ENCODE measurements around the gene SETD4. TPM values are rescaled to one million over a fixed set of nuclear protein-coding genes. Genes with fewer than 3 reads are reported as not detected.
"Not testable (repeated sequence)": the region's sequence is repeated elsewhere in the genome, so short reads cannot be mapped to it uniquely, and the experiment has no call there.

Gene SETD4
- total and polyA plus RNA-seq, 7 donors = 4.8 to 19.9 (median 14.3) TPM

DNA sequence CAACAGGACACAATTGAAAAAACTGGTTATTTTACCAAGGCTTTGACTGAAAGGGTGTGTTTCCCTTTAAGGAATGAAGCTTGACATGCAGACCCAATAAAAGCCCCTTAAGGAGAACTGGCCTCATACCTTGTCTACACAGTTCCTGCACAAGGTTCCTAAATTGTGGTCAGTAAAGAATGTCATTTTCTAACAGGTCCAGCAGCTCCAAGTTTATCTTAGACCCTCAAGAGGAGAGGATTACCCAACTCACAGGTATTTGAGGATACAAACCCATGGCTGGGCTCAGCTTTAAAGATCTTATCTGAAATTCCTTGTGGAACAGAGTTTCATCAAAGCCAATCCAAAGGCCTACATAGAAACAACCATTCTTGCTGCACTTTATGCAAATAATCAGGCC lies 43.1 kb upstream of the SETD4 start:
- Histone ChIP-seq H3K4me1 (peaks cover 0 to 8% (median 6%) of the 10 kb centered on the region in 4 donors), H3K4me3 (no peak overlapping the region), H3K27ac (no peak overlapping the region), H3K27me3 (peaks cover 3 to 24% (median 5%) of the 10 kb centered on the region in 3 donors), H3K9me3 (no peaks in the 10 kb centered on the region), H3K36me3 (no peaks in the 10 kb centered on the region)
- DNase-seq = no peak
- intact Hi-C loops (cut with DNase I) = no loop called here
- no peak for TF ChIP-seq EP300 (IDR thresholded peaks at IDR 0.05)
- TF ChIP-seq, protein P1, sequence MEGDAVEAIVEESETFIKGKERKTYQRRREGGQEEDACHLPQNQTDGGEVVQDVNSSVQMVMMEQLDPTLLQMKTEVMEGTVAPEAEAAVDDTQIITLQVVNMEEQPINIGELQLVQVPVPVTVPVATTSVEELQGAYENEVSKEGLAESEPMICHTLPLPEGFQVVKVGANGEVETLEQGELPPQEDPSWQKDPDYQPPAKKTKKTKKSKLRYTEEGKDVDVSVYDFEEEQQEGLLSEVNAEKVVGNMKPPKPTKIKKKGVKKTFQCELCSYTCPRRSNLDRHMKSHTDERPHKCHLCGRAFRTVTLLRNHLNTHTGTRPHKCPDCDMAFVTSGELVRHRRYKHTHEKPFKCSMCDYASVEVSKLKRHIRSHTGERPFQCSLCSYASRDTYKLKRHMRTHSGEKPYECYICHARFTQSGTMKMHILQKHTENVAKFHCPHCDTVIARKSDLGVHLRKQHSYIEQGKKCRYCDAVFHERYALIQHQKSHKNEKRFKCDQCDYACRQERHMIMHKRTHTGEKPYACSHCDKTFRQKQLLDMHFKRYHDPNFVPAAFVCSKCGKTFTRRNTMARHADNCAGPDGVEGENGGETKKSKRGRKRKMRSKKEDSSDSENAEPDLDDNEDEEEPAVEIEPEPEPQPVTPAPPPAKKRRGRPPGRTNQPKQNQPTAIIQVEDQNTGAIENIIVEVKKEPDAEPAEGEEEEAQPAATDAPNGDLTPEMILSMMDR (IDR thresholded peaks at IDR 0.05) = no peak
- TF ChIP-seq POLR2AphosphoS5 (IDR thresholded peaks at IDR 0.05) = no peak
- no peak for TF ChIP-seq POLR2A (IDR thresholded peaks at IDR 0.05)

DNA sequence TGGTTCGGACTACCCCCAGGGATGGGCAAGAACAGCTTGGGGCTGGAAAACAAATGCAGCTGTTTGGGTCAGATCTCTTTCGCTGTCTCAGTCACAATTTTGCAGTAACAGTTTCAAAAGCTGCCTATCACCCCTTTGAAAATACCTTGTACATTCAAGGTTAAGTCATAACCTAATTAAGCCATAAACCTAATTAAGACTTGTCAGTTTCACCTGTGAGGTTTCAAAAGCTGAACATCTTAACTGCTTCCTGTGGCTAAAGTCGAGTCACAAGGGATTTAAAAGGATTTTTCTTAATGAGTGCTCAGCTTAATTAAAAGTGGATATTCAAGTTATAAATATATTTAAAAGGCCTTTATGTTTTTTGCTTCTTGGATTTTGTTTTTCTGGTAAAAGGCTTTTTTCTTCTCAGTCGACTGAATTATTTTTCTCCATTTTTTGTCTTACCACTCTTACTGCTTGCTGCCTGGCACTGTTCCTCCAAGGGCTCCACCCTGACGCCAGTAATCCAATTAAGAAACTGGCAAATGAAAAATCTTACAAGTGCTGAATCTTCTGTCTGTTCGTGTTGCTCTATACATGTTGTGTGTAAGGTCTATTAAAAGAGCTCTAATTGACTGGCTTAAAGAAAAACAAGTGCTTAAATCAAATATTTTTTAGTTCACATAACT lies 40.8 kb upstream of the SETD4 start:
- intact Hi-C loops (cut with DNase I) = no loop called here
- no peak overlapping the region for H3K4me3 ChIP-seq
- no peaks in the 10 kb centered on the region for H3K9me3 ChIP-seq
- 23 to 70% methylated on average over 6 of the region's 6 CpGs for WGBS, 2 donors
- TF ChIP-seq POLR2AphosphoS5 (IDR thresholded peaks at IDR 0.05) = no peak
- no peak for TF ChIP-seq EP300 (IDR thresholded peaks at IDR 0.05)
- TF ChIP-seq POLR2A (IDR thresholded peaks at IDR 0.05) = no peak
- H3K36me3 ChIP-seq = no peaks in the 10 kb centered on the region
- H3K27me3 ChIP-seq = peaks cover 3 to 24% (median 5%) of the 10 kb centered on the region in 3 donors
- no peak overlapping the region for H3K27ac ChIP-seq
- DNase-seq = no peak
- peaks cover 0 to 8% (median 6%) of the 10 kb centered on the region in 4 donors for H3K4me1 ChIP-seq

DNA sequence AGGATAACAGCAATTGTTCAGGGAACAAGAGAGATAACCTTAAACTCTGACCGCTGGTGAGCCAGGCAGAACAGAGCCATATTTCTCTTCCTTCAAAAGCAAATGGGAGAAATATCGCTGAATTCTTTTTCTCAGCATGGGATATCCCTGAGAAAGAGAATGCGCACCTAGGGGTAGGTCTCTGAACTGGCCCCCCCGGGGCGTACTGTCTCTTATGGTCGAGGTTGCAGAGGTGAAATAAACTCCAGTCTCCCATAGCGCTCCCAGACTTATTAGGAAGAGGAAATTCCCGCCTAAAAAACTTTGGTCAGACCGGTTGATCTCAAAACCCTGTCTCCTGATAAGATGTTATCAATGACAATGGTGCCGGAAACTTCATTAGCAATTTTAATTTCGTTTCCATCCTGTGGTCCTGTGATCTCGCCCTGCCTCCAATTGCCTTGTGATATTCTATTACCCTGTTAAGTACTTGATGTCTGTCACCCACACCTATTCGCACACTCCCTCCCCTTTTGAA lies 39.4 kb upstream of the SETD4 start:
- 73 to 83% methylated on average over 13 of the region's 13 CpGs for WGBS, 2 donors

DNA sequence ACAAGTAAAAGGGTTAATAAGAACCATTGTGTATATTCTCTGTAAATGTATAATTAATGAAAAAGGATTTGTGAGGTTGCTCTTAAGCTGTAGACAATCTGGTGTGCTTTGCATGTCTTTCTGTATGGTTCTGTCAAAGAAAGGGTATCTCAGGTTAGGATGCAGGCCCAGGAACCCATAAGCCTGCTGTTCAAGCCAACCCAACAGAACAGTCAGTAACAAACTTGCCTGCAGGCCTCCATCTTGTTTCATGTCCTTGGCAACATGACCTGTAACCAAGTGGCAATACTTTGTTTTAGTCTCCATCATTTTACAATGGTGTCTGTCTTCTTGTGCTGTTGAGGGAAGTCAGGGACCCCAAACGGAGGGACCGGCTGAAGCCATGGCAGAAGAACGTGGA lies 38.7 kb upstream of the SETD4 start:
- no peak overlapping the region for H3K27ac ChIP-seq
- peaks cover 0 to 6% (median 5%) of the 10 kb centered on the region in 3 donors for H3K27me3 ChIP-seq
- TF ChIP-seq EP300 (IDR thresholded peaks at IDR 0.05) (no peak), POLR2AphosphoS5 (IDR thresholded peaks at IDR 0.05) (no peak), POLR2A (IDR thresholded peaks at IDR 0.05) (no peak)
- TF ChIP-seq, protein P1 (IDR thresholded peaks at IDR 0.05) = no peak
- 97 to 99% methylated on average over 3 of the region's 3 CpGs for WGBS, 2 donors
- intact Hi-C loops (cut with DNase I) = no loop called here
- DNase-seq = no peak
- H3K4me1 ChIP-seq = no peaks in the 10 kb centered on the region
- H3K9me3 ChIP-seq = no peaks in the 10 kb centered on the region
- H3K4me3 ChIP-seq = no peak overlapping the region
- no peaks in the 10 kb centered on the region for H3K36me3 ChIP-seq

More for the DNA sequence above, 39.4 kb upstream of the SETD4 start:
- intact Hi-C loops (cut with DNase I); DNase-seq; H3K4me1 ChIP-seq; H3K36me3 ChIP-seq; H3K4me3 ChIP-seq; H3K9me3 ChIP-seq; H3K27ac ChIP-seq: not testable (repeated sequence)
- peaks cover under 1 to 13% (median 5%) of the 10 kb centered on the region in 3 donors for H3K27me3 ChIP-seq

DNA sequence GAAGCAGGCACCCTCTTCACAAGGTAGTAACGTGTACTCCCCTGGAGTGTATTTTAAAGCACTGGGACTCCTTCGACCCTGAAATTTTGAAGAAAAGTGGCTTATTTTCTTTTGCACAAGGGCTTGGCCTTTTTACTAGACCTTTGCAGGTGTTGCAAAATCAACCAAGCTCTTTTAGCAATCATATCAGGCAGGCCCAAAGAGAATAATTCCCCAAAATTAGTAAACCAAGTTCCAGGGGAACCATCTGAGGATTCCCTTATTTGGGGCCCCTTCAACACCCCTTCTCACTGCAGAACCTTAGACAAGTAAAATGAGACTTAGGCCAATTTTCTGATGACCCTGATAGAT lies 37.8 kb upstream of the SETD4 start:
- no peak overlapping the region for H3K4me3 ChIP-seq
- no peak for DNase-seq
- H3K27ac ChIP-seq = no peak overlapping the region
- intact Hi-C loops (cut with DNase I) = no loop called here
- H3K36me3 ChIP-seq = no peaks in the 10 kb centered on the region
- TF ChIP-seq, protein P1 (IDR thresholded peaks at IDR 0.05) = no peak
- TF ChIP-seq EP300 (IDR thresholded peaks at IDR 0.05) = no peak
- TF ChIP-seq POLR2AphosphoS5 (IDR thresholded peaks at IDR 0.05) = no peak
- no peak for TF ChIP-seq POLR2A (IDR thresholded peaks at IDR 0.05)
- peaks cover 0 to 5% (median 4%) of the 10 kb centered on the region in 3 donors for H3K27me3 ChIP-seq
- no peaks in the 10 kb centered on the region for H3K4me1 ChIP-seq
- WGBS, 2 donors = 56 to 83% methylated on average over 2 of the region's 2 CpGs
- peaks cover 0 to 5% (median 0%) of the 10 kb centered on the region in 4 donors for H3K9me3 ChIP-seq
